ENCODE measurements around the gene KIF23. TPM values are rescaled to one million over a fixed set of nuclear protein-coding genes. Genes with fewer than 3 reads are reported as not detected.

The KIF23 gene
- total and polyA plus RNA-seq, 4 experiments from 2014 or later, result 0.20 TPM; not detected in 3

- intact Hi-C loops (cut with micrococcal nuclease), result no loop called here
- H3K9me3 Mint-ChIP-seq, result no peaks in the 10 kb centered on the region
- CTCF ChIA-PET (ENCODE audit: partially characterized antibody), result no interaction called here
- POLR2A ChIA-PET (ENCODE audit: partially characterized antibody), result interaction anchor here (1.1 to 1.6 kb wide), 2 partner anchors 13 to 19 kb away, joined by 3 to 6 read pairs; partner anchors contain the start of gene RPLP1
- no peak overlapping the region for H3K4me3 ChIP-seq (ENCODE audit: low read length in 2 of 2)
- no peaks in the 10 kb centered on the region for H3K4me1 ChIP-seq (ENCODE audit: insufficient read depth, low read length)
- no peaks in the 10 kb centered on the region for H3K27me3 Mint-ChIP-seq
- no peak overlapping the region for H3K27ac ChIP-seq (ENCODE audit: low read depth, low read length)
- no peaks in the 10 kb centered on the region for H3K36me3 Mint-ChIP-seq
- no peak overlapping the region for H3K27ac Mint-ChIP-seq
- H3K27me3 ChIP-seq (ENCODE audit: insufficient read depth, low read length), result no peaks in the 10 kb centered on the region
- no peaks in the 10 kb centered on the region for H3K36me3 ChIP-seq (ENCODE audit: insufficient read depth, low read length)
- no peaks in the 10 kb centered on the region for H3K4me1 Mint-ChIP-seq
- no peak overlapping the region for H3K4me3 Mint-ChIP-seq
- H3K9me3 ChIP-seq (ENCODE audit: control insufficient read depth in 1 of 2, low read length in 2 of 2), result no peaks in the 10 kb centered on the region
- no peak for DNase-seq
Observed at GRCh38 chr15:69433831-69434230, 19.7 kb downstream of the KIF23 start.

- no peaks in the 10 kb centered on the region for H3K4me1 ChIP-seq (ENCODE audit: insufficient read depth, low read length)
- Mint-ChIP-seq H3K4me3 (no peak overlapping the region), H3K36me3 (no peaks in the 10 kb centered on the region), H3K4me1 (no peaks in the 10 kb centered on the region), H3K27ac (no peak overlapping the region), H3K9me3 (no peaks in the 10 kb centered on the region), H3K27me3 (no peaks in the 10 kb centered on the region)
- H3K36me3 ChIP-seq (ENCODE audit: insufficient read depth, low read length), result no peaks in the 10 kb centered on the region
- no peaks in the 10 kb centered on the region for H3K27me3 ChIP-seq (ENCODE audit: insufficient read depth, low read length)
- no peaks in the 10 kb centered on the region for H3K9me3 ChIP-seq (ENCODE audit: control insufficient read depth in 1 of 2, low read length in 2 of 2)
- H3K4me3 ChIP-seq (ENCODE audit: low read length in 2 of 2), result no peak overlapping the region
- intact Hi-C loops (cut with micrococcal nuclease), result no loop called here
- CTCF ChIA-PET (ENCODE audit: partially characterized antibody), result no interaction called here
- POLR2A ChIA-PET (ENCODE audit: partially characterized antibody), result interaction anchor here (1.1 kb wide), 1 partner anchor 13 kb away, joined by 3 read pairs; no protein-coding TSS in a partner anchor
- H3K27ac ChIP-seq (ENCODE audit: low read depth, low read length), result no peak overlapping the region
- DNase-seq, result no peak
Observed at GRCh38 chr15:69434238-69434637, 20.1 kb downstream of the KIF23 start.

GRCh38 chr15:69434679-69435078 lies 20.5 kb downstream of the KIF23 start:
- intact Hi-C loops (cut with micrococcal nuclease), result no loop called here
- no peaks in the 10 kb centered on the region for H3K9me3 ChIP-seq (ENCODE audit: control insufficient read depth in 1 of 2, low read length in 2 of 2)
- no peak overlapping the region for H3K4me3 ChIP-seq (ENCODE audit: low read length in 2 of 2)
- CTCF ChIA-PET (ENCODE audit: partially characterized antibody), result no interaction called here
- no peak overlapping the region for H3K27ac ChIP-seq (ENCODE audit: low read depth, low read length)
- H3K36me3 ChIP-seq (ENCODE audit: insufficient read depth, low read length), result no peaks in the 10 kb centered on the region
- Mint-ChIP-seq H3K9me3 (no peaks in the 10 kb centered on the region), H3K36me3 (no peaks in the 10 kb centered on the region), H3K27me3 (no peaks in the 10 kb centered on the region), H3K4me1 (no peaks in the 10 kb centered on the region), H3K4me3 (no peak overlapping the region), H3K27ac (no peak overlapping the region)
- POLR2A ChIA-PET (ENCODE audit: partially characterized antibody), result interaction anchor here (1.1 kb wide), 1 partner anchor 12 kb away, joined by 3 read pairs; no protein-coding TSS in a partner anchor
- no peak for DNase-seq
- no peaks in the 10 kb centered on the region for H3K4me1 ChIP-seq (ENCODE audit: insufficient read depth, low read length)
- no peaks in the 10 kb centered on the region for H3K27me3 ChIP-seq (ENCODE audit: insufficient read depth, low read length)

- Histone ChIP-seq H3K4me1 (ENCODE audit: insufficient read depth, low read length) (no peaks in the 10 kb centered on the region), H3K9me3 (ENCODE audit: control insufficient read depth in 1 of 2, low read length in 2 of 2) (no peaks in the 10 kb centered on the region), H3K27ac (ENCODE audit: low read depth, low read length) (no peak overlapping the region), H3K4me3 (ENCODE audit: low read length in 2 of 2) (no peak overlapping the region), H3K27me3 (ENCODE audit: insufficient read depth, low read length) (no peaks in the 10 kb centered on the region), H3K36me3 (ENCODE audit: insufficient read depth, low read length) (no peaks in the 10 kb centered on the region)
- CTCF ChIA-PET (ENCODE audit: partially characterized antibody), result interaction anchor here (0.9 kb wide), 1 partner anchor 42 kb away, joined by 3 read pairs; no protein-coding TSS in a partner anchor
- Mint-ChIP-seq H3K4me1 (no peaks in the 10 kb centered on the region), H3K27me3 (no peaks in the 10 kb centered on the region), H3K27ac (no peak overlapping the region), H3K9me3 (no peaks in the 10 kb centered on the region), H3K4me3 (no peak overlapping the region), H3K36me3 (no peaks in the 10 kb centered on the region)
- DNase-seq, result no peak
- POLR2A ChIA-PET (ENCODE audit: partially characterized antibody), result interaction anchor here (5.5 kb wide), 1 partner anchor 16 kb away, joined by 39 read pairs; the partner anchor contains the start of gene RPLP1
- intact Hi-C loops (cut with micrococcal nuclease), result no loop called here
Observed at GRCh38 chr15:69435985-69436384, 21.8 kb downstream of the KIF23 start.

- no peak overlapping the region for H3K27ac Mint-ChIP-seq
- intact Hi-C loops (cut with micrococcal nuclease), result no loop called here
- no peak overlapping the region for H3K4me3 ChIP-seq (ENCODE audit: low read length in 2 of 2)
- no peak for DNase-seq
- H3K4me1 ChIP-seq (ENCODE audit: insufficient read depth, low read length), result no peaks in the 10 kb centered on the region
- H3K36me3 Mint-ChIP-seq, result no peaks in the 10 kb centered on the region
- H3K4me1 Mint-ChIP-seq, result no peaks in the 10 kb centered on the region
- no peaks in the 10 kb centered on the region for H3K27me3 Mint-ChIP-seq
- H3K27ac ChIP-seq (ENCODE audit: low read depth, low read length), result no peak overlapping the region
- no peaks in the 10 kb centered on the region for H3K36me3 ChIP-seq (ENCODE audit: insufficient read depth, low read length)
- no peaks in the 10 kb centered on the region for H3K9me3 ChIP-seq (ENCODE audit: control insufficient read depth in 1 of 2, low read length in 2 of 2)
- H3K9me3 Mint-ChIP-seq, result no peaks in the 10 kb centered on the region
- H3K4me3 Mint-ChIP-seq, result no peak overlapping the region
- POLR2A ChIA-PET (ENCODE audit: partially characterized antibody), result interaction anchor here (5.5 kb wide), 1 partner anchor 15 kb away, joined by 39 read pairs; the partner anchor contains the start of gene RPLP1
- CTCF ChIA-PET (ENCODE audit: partially characterized antibody), result no interaction called here
- H3K27me3 ChIP-seq (ENCODE audit: insufficient read depth, low read length), result no peaks in the 10 kb centered on the region
Observed at GRCh38 chr15:69436951-69437350, 22.8 kb downstream of the KIF23 start.

- no peak for DNase-seq
- H3K36me3 ChIP-seq (ENCODE audit: insufficient read depth, low read length), result no peaks in the 10 kb centered on the region
- Mint-ChIP-seq H3K27ac (no peak overlapping the region), H3K4me3 (no peak overlapping the region), H3K36me3 (no peaks in the 10 kb centered on the region), H3K27me3 (no peaks in the 10 kb centered on the region), H3K9me3 (no peaks in the 10 kb centered on the region), H3K4me1 (peaks cover 3 to 15% (median 6%) of the 10 kb centered on the region in 4 donors)
- CTCF ChIA-PET (ENCODE audit: partially characterized antibody), result interaction anchor here (1.1 to 1.8 kb wide), 3 partner anchors 9 to 658 kb away, joined by 3 to 5 read pairs (median 4); partner anchors contain the start of gene TLE3
- intact Hi-C loops (cut with micrococcal nuclease), result no loop called here
- POLR2A ChIA-PET (ENCODE audit: partially characterized antibody), result interaction anchor here (5.5 kb wide), 1 partner anchor 13 kb away, joined by 39 read pairs; the partner anchor contains the start of gene RPLP1
- H3K27me3 ChIP-seq (ENCODE audit: insufficient read depth, low read length), result no peaks in the 10 kb centered on the region
- H3K4me3 ChIP-seq (ENCODE audit: low read length in 2 of 2), result no peak overlapping the region
- peaks cover 7% of the 10 kb centered on the region for H3K4me1 ChIP-seq (ENCODE audit: insufficient read depth, low read length)
- H3K27ac ChIP-seq (ENCODE audit: low read depth, low read length), result no peak overlapping the region
- no peaks in the 10 kb centered on the region for H3K9me3 ChIP-seq (ENCODE audit: control insufficient read depth in 1 of 2, low read length in 2 of 2)
Observed at GRCh38 chr15:69439623-69440022, 25.5 kb downstream of the KIF23 start.

GRCh38 chr15:69443032-69443611 lies 29.0 kb downstream of the KIF23 start:
- Histone ChIP-seq H3K4me3 (ENCODE audit: low read length in 2 of 2) (no peak overlapping the region), H3K36me3 (ENCODE audit: insufficient read depth, low read length) (no peaks in the 10 kb centered on the region), H3K27ac (ENCODE audit: low read depth, low read length) (peak overlapping the region; percentile 22), H3K27me3 (ENCODE audit: insufficient read depth, low read length) (no peaks in the 10 kb centered on the region), H3K4me1 (ENCODE audit: insufficient read depth, low read length) (peaks cover 7% of the 10 kb centered on the region), H3K9me3 (ENCODE audit: control insufficient read depth in 1 of 2, low read length in 2 of 2) (no peaks in the 10 kb centered on the region)
- no peak for DNase-seq
- H3K4me1 Mint-ChIP-seq, result peaks cover 3 to 15% (median 6%) of the 10 kb centered on the region in 4 donors
- no peaks in the 10 kb centered on the region for H3K36me3 Mint-ChIP-seq
- no peaks in the 10 kb centered on the region for H3K9me3 Mint-ChIP-seq
- intact Hi-C loops (cut with micrococcal nuclease), result no loop called here
- peak overlapping the region in 4 of 8 donors; percentile 31 to 73 (median 50) for H3K4me3 Mint-ChIP-seq
- ChIA-PET CTCF (ENCODE audit: partially characterized antibody) (interaction anchor here (0.6 to 1.4 kb wide), 4 partner anchors 19 to 1024 kb away, joined by 3 to 5 read pairs (median 3); no protein-coding TSS in a partner anchor), POLR2A (ENCODE audit: partially characterized antibody) (interaction anchor here (3.3 kb wide), 1 partner anchor 10 kb away, joined by 31 read pairs; the partner anchor contains the start of gene RPLP1)
- H3K27me3 Mint-ChIP-seq, result no peaks in the 10 kb centered on the region
- peak overlapping the region in 6 of 7 donors; percentile 0 to 83 (median 51) for H3K27ac Mint-ChIP-seq

Measured in CD4-positive, alpha-beta memory T cell (primary cell).